Peyer's patch (tissue), 4 donors: ENCODE results near the gene HSPA12B. TPM values are rescaled to one million over a fixed set of nuclear protein-coding genes. Genes with fewer than 3 reads are reported as not detected.
A peak's percentile ranks its signal among the peaks of the same experiment; 100 is the strongest.

Experiments
- DNase-seq, 3 donors: peaks; one replicate each; pipeline ENCODE4 v3.0.0-alpha.2; 2017 to 2019
- H3K27ac ChIP-seq, 4 donors: fragments of 200-600 bp; sonication (generic); one replicate each; pipeline ENCODE4 v1.5.1; 2016 to 2019
- H3K27me3 ChIP-seq, 2 donors: fragments of 200-600 bp; sonication (generic); one replicate each; pipeline ENCODE4 v1.5.1; 2019
- H3K36me3 ChIP-seq, 3 donors: fragments of 200-600 bp; sonication (generic); one replicate each; pipeline ENCODE4 v1.5.1; 2016 to 2019
- H3K4me1 ChIP-seq, 4 donors: fragments of 200-600 bp; sonication (generic); one replicate each; pipeline ENCODE4 v1.5.1; 2016 to 2019
- H3K4me3 ChIP-seq, 4 donors: fragments of 200-600 bp; sonication (generic); 1 replicate in 3 of 4; 2 replicates in 1 of 4; pipeline ENCODE4 v1.5.1; 2016 to 2019; ENCODE audit warnings: mild to moderate bottlenecking in 1 of 4
- H3K9me3 ChIP-seq, 4 donors: fragments of 200-600 bp; sonication (generic); one replicate each; pipeline ENCODE4 v1.5.1; 2016 to 2019; ENCODE audit warnings: mild to moderate bottlenecking in 1 of 4
- POLR2A ChIP-seq, 2 donors: fragments of 450-650 bp; IDR thresholded peaks; one replicate each; pipeline ENCODE4 v1.5.1; 2017; ENCODE audit warnings: antibody characterized with exemption in 2 of 2, mild to moderate bottlenecking in 2 of 2, moderate library complexity in 2 of 2
- total RNA-seq, 4 donors: library from RNA; depleted of rRNA; stranded (reverse); fragments of >200 nt; gene quantifications; one replicate each; pipeline ENCODE4 v1.1.0, GENCODE V29; 2016
- TF ChIP-seq, protein P1 (sequence below), 6 experiments: fragments of 450-650 bp in 4 of 6; fragments of 200-600 bp in 2 of 6; sonication (generic) in 1 of 6; IDR thresholded peaks; one replicate each; pipeline ENCODE4 v1.5.1; 2017 to 2019; ENCODE audit warnings: antibody characterized with exemption in 6 of 6, mild to moderate bottlenecking in 3 of 6, moderate library complexity in 1 of 6

The HSPA12B gene
- total RNA-seq, 4 donors from 2014 or later: 1.2 to 4.3 (median 2.3) TPM

DNA sequence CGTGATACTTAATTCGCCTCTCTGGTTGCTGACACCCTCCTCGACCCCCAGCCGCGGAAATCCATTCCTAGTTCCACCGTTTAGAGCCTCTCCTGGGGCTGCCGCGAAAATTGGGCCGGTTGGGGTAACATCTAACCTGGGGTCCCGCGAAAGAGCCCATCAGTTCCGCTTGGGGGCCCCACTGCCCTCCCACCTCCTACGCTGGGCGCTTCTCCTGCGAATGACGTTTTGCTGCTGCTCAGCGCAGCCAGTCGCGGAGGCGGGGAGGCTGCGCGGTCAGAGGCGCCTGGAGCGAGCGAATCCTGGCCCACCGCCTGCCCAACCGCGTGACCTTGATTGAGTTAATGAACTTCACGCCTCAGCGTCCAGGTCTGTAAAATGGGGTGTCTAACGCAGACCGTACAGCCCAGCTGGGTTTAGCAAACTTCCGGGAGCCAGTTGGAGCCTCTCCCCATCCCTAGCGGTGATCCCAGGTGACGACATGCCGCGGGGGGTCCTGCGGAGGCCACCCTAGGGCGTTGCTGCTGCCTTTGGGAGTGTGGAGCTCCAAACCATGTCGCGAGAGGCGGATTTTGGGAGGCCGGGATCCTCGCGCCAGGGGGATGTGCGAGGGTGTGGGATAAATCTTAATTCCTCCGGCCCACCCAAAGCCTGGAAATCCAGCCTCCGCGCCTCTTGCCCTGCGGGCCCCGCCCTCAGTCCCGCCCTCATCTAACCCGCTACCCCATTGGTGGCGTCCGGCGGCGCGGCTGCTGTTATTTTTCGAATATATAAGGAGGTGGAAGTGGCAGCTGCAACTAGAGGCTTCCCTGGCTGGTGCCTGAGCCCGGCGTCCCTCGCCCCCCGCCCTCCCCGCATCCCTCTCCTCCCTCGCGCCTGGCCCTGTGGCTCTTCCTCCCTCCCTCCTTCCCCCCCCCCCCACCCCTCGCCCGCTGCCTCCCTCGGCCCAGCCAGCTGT lies 63.3 kb downstream of the HSPA12B start, which contains the start of gene CDC25B:
CDC25B (plus strand) TSS at position 800 of the 958 bp plus-strand sequence. CDS start 222 bp downstream, outside the sequence.
- Histone ChIP-seq H3K4me3 (peak within 1 kb of the TSS; percentile 52 to 85 (median 74)), H3K27ac (peak within 1 kb of the TSS; percentile 96 to 97 (median 96)), H3K9me3 (no peaks in the 10 kb centered on the region), H3K36me3 (peaks cover 0 to 6% (median 0%) of the 10 kb centered on the region in 3 donors), H3K4me1 (peaks cover 16 to 43% (median 36%) of the 10 kb centered on the region in 4 donors), H3K27me3 (no peaks in the 10 kb centered on the region)
- TF ChIP-seq, protein P1, sequence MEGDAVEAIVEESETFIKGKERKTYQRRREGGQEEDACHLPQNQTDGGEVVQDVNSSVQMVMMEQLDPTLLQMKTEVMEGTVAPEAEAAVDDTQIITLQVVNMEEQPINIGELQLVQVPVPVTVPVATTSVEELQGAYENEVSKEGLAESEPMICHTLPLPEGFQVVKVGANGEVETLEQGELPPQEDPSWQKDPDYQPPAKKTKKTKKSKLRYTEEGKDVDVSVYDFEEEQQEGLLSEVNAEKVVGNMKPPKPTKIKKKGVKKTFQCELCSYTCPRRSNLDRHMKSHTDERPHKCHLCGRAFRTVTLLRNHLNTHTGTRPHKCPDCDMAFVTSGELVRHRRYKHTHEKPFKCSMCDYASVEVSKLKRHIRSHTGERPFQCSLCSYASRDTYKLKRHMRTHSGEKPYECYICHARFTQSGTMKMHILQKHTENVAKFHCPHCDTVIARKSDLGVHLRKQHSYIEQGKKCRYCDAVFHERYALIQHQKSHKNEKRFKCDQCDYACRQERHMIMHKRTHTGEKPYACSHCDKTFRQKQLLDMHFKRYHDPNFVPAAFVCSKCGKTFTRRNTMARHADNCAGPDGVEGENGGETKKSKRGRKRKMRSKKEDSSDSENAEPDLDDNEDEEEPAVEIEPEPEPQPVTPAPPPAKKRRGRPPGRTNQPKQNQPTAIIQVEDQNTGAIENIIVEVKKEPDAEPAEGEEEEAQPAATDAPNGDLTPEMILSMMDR (IDR thresholded peaks at IDR 0.05): peak; percentile 51 to 78 (median 70)
- TF ChIP-seq POLR2A (IDR thresholded peaks at IDR 0.05): peak; percentile 22 to 54
- peak; percentile 95 to 98 (median 95) for DNase-seq

DNA sequence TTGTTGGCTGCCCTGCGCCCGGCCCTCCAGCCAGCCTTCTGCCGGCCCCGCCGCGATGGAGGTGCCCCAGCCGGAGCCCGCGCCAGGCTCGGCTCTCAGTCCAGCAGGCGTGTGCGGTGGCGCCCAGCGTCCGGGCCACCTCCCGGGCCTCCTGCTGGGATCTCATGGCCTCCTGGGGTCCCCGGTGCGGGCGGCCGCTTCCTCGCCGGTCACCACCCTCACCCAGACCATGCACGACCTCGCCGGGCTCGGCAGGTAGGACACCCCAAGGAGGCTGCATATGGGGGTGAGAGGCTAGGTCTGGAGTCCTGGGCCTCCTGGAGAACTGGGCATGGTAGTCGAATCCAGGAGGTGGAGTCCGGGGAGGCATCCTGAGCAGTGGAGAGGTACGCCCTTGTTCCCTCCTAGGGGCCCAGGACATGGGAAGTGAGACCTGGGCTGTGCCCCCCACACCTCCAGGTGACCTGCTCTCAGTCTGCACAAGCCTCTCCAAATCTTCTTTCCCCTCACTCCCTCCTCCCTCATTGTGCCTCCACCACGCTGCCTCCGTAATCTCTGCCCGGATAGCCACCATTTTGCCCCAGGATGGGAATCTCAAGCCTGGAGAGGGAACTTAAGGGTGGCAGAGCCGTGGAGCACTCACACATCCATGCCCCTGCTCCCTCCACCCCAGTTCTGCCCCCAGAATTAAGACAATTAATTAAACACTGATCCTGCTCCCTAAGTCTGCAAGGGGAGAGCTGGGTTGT lies 64.2 kb downstream of the HSPA12B start:
- no peak for DNase-seq
- H3K9me3 ChIP-seq: no peaks in the 10 kb centered on the region
- H3K4me3 ChIP-seq: peak overlapping the region; percentile 52 to 85 (median 74)
- TF ChIP-seq, protein P1 (IDR thresholded peaks at IDR 0.05): no peak
- TF ChIP-seq POLR2A (IDR thresholded peaks at IDR 0.05): no peak
- H3K27ac ChIP-seq: peak overlapping the region; percentile 96 to 97 (median 96)
- peaks cover 0 to 14% (median 0%) of the 10 kb centered on the region in 3 donors for H3K36me3 ChIP-seq
- H3K4me1 ChIP-seq: peaks cover 16 to 43% (median 36%) of the 10 kb centered on the region in 4 donors
- H3K27me3 ChIP-seq: no peaks in the 10 kb centered on the region

DNA sequence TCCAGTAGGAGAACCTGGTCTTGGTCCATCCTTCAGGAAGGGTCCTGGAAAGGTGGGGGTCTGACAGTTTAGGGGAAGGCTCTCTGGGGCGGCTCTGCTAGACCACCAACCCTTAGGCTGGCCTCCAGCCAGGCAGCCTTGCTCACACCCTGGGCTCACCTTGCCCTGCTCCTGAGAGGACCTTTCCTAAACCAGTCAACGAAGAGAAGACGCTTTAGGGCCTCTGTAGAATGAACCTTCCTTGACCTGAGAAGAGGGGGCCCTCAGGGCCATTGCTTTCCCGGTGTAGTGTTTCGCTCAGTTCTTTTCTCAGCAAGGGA lies 64.7 kb downstream of the HSPA12B start:
- H3K4me1 ChIP-seq: peaks cover 16 to 43% (median 36%) of the 10 kb centered on the region in 4 donors

DNA sequence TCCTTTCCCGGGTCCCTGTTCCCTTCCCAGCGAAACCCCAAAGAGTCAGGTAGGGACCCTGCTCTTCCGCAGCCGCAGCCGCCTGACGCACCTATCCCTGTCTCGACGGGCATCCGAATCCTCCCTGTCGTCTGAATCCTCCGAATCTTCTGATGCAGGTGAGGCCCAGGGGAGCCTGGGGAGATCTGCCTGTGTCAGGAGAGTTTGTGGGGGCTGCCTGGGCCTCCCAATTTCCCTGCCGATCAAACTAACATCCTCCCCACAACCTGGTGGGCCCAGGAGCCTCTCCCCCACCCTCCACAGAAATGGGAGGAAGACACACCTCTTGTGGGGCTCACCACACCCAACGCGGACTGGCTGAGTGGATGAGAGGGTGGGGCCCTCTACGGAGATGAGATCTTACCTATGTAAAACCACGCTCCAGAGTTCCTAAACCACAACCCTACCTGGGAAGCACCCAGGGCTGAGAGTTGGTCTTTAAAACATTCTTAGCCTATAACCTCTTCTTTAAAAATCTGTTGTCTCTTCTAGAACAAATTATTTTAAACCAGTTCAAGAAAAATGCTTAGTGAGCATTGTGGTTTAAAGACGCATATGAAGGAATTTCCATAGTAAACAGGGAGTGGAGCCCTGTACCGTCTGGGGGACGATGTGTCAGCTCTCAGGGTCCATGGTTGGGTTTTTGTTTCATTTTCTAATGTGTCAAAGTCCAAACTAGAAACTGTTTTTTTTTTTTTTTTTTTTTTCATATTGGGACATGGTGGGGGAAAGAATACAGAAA lies 65.3 kb downstream of the HSPA12B start:
- Histone ChIP-seq H3K4me1 (peaks cover 16 to 43% (median 36%) of the 10 kb centered on the region in 4 donors), H3K4me3 (peak overlapping the region in 3 of 4 donors; percentile 73 to 85 (median 76)), H3K27ac (peak overlapping the region; percentile 96 to 97 (median 96)), H3K27me3 (no peaks in the 10 kb centered on the region), H3K9me3 (no peaks in the 10 kb centered on the region), H3K36me3 (peaks cover 0 to 26% (median 0%) of the 10 kb centered on the region in 3 donors)
- peak in 1 of 3 donors; percentile 47 for DNase-seq
- TF ChIP-seq POLR2A (IDR thresholded peaks at IDR 0.05): peak in 1 of 2 donors; percentile 26
- TF ChIP-seq, protein P1 (IDR thresholded peaks at IDR 0.05): no peak

More for the DNA sequence above, 64.7 kb downstream of the HSPA12B start:
- Histone ChIP-seq H3K27me3 (no peaks in the 10 kb centered on the region), H3K9me3 (no peaks in the 10 kb centered on the region), H3K27ac (peak overlapping the region; percentile 96 to 97 (median 96)), H3K36me3 (peaks cover 0 to 20% (median 0%) of the 10 kb centered on the region in 3 donors), H3K4me3 (peak overlapping the region in 3 of 4 donors; percentile 73 to 85 (median 76))
- no peak for TF ChIP-seq POLR2A (IDR thresholded peaks at IDR 0.05)
- TF ChIP-seq, protein P1 (IDR thresholded peaks at IDR 0.05): no peak
- DNase-seq: no peak
